Neuron (in vitro differentiated cells): ENCODE measurements around the gene TBC1D26.
"Not testable (repeated sequence)": the region's sequence is repeated elsewhere in the genome, so short reads cannot be mapped to it uniquely, and the experiment has no call there.

Experiments
- H2AFZ ChIP-seq: one replicate; pipeline ENCODE4 v1.6.1; 2013; ENCODE audit warnings: low read depth, mild to moderate bottlenecking, inconsistent platforms, low read length, moderate library complexity
- H3K27me3 ChIP-seq: one replicate; pipeline ENCODE4 v1.6.1; 2013; ENCODE audit warnings: low read length; ENCODE audit not compliant: insufficient read depth
- H3K36me3 ChIP-seq: one replicate; pipeline ENCODE4 v1.6.1; 2013; ENCODE audit warnings: low read length; ENCODE audit not compliant: insufficient read depth
- H3K4me1 ChIP-seq: one replicate; pipeline ENCODE4 v1.6.1; 2013; ENCODE audit warnings: low read length; ENCODE audit not compliant: insufficient read depth
- H3K4me3 ChIP-seq: 2 replicates; pipeline ENCODE4 v1.5.1; 2013; ENCODE audit warnings: mild to moderate bottlenecking, low read length, moderate library complexity
- H3K9me3 ChIP-seq: one replicate; pipeline ENCODE4 v1.6.1; 2013; ENCODE audit warnings: low read length

The TBC1D26 gene

GRCh38 chr17:15736578-15736977 lies 4.5 kb downstream of the TBC1D26 start:
- H3K36me3 ChIP-seq, H3K4me3 ChIP-seq, H3K4me1 ChIP-seq, H3K9me3 ChIP-seq, H2AFZ ChIP-seq, H3K27me3 ChIP-seq: not testable (repeated sequence)

DNA sequence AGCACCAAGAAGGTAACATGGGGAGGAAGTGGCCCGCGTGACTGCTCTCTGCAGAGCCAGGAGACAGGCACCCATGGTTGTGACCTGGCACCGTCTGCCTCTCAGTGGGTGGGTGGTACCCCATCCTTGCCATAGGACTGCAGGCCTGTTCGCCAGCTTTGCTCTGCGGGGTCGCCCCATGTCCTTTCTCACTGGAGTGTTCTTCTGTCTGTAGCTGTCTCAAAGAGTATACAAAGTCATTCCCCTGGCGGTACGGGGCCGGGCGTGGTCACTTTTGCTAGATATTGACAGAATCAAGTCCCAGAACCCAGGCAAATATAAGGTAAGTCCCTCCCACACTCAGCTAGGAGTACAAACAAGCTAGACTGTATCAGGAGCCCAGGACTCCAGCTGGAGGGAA lies 6.0 kb downstream of the TBC1D26 start:
- Histone ChIP-seq H3K4me3 (no peak overlapping the region), H3K27me3 (no peaks in the 10 kb centered on the region), H3K4me1 (no peaks in the 10 kb centered on the region), H3K9me3 (peaks cover 1% of the 10 kb centered on the region), H2AFZ (no peak overlapping the region), H3K36me3 (no peaks in the 10 kb centered on the region)

GRCh38 chr17:15739259-15739658 lies 7.2 kb downstream of the TBC1D26 start:
- not testable (repeated sequence) for H3K4me3 ChIP-seq, H3K27me3 ChIP-seq, H3K36me3 ChIP-seq, H3K9me3 ChIP-seq, H3K4me1 ChIP-seq, H2AFZ ChIP-seq

- H3K27me3 ChIP-seq = not testable (repeated sequence)
Observed at GRCh38 chr17:15740041-15740440, 8.0 kb downstream of the TBC1D26 start.

DNA sequence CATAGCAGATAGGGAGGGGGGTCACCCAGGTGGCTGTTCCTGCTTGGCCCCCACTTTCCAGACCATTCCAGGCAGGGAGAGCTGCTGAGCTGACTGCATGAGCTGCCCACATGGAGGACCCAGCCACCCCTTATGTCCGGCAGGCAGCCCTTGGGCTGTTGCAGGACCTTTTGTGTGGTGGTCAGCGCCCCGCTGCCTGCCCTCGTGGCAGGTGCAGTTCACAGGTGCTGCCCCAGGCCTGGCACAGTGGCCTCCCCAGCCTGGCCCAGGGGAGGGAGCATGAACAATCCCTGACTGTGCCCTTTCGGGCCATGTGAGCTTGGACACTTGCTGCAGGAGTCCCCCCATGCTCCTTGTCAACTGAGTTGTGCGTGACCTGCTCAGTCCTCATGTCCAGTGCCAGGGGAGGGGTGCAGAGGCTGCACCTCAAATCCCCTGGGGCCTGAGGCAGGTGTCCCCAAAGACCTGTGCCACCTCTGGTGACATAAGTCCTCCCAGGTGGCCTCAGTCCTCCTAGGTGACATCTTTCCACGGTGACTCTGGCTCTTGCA lies 8.6 kb downstream of the TBC1D26 start:
- Histone ChIP-seq H3K36me3 (no peaks in the 10 kb centered on the region), H3K9me3 (no peaks in the 10 kb centered on the region), H3K4me3 (no peak overlapping the region), H2AFZ (no peak overlapping the region), H3K4me1 (peaks cover 6% of the 10 kb centered on the region), H3K27me3 (no peaks in the 10 kb centered on the region)

More at GRCh38 chr17:15740041-15740440, 8.0 kb downstream of the TBC1D26 start:
- not testable (repeated sequence) for H3K4me1 ChIP-seq, H3K36me3 ChIP-seq, H2AFZ ChIP-seq, H3K4me3 ChIP-seq, H3K9me3 ChIP-seq

DNA sequence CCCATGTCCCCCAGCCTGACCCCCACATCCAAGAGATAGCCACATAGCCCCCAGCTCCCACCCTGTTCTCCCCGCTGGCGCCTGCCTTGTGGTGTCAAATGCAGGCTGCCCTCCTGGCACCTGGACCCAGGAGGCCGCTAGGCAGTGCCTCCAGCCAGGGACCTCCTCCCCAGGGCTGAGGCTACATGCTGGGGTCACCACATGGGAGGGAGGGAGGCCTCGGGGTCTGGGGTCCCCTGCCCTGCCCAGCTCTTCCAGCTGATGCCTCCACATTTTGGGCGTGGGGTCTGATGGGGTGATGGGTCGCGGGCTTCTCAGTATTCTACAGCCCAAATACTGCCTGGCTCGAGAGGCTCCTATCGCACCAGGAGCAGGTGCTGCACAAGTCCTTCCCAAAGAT lies 9.5 kb downstream of the TBC1D26 start:
- no peaks in the 10 kb centered on the region for H3K27me3 ChIP-seq
- peaks cover 6% of the 10 kb centered on the region for H3K4me1 ChIP-seq
- H2AFZ ChIP-seq = no peak overlapping the region
- H3K4me3 ChIP-seq = no peak overlapping the region
- no peaks in the 10 kb centered on the region for H3K9me3 ChIP-seq
- H3K36me3 ChIP-seq = no peaks in the 10 kb centered on the region

DNA sequence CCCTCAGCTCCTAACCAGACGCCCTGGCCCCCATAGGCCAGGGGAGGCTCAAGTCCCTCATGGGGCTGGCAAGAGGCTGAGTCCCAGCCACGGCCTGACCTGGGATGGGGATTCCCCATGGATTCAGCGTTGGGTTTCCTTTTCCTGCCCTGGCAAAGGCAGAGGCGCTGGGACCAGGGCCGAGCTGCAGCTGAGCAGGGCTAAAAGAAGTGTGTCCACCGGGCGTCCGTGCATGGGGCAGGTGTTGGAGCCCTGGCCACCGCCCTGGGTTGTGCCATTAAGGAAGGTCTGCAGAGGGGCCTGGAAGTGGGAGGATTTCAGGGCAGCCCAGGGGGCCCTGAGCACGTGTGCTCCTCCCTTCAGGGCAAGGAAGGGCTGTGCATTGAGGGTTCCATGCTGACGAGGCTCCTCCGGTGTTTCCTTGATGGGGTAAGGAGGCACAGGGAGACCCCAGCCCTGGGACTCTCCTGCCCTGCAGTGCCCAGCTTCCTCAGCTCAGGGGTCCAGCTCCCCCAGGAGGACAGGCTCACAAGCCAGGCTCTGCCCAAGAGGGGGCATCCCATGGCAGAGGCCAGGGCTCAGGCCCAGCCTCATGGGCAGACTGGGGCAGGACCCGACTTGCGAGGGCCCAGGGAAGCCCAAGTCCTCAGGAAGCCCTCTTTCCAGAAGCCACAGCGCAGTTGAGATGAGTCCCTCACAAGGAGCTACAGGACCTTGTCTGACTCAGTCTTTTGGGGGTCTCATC lies 10.1 kb downstream of the TBC1D26 start:
- Histone ChIP-seq H3K27me3 (no peaks in the 10 kb centered on the region), H3K9me3 (no peaks in the 10 kb centered on the region), H3K4me1 (peaks cover 6% of the 10 kb centered on the region), H3K4me3 (no peak overlapping the region), H2AFZ (no peak overlapping the region), H3K36me3 (no peaks in the 10 kb centered on the region)

- H3K27me3 ChIP-seq = no peaks in the 10 kb centered on the region
- no peak overlapping the region for H2AFZ ChIP-seq
- no peaks in the 10 kb centered on the region for H3K36me3 ChIP-seq
- H3K4me1 ChIP-seq = peaks cover 6% of the 10 kb centered on the region
- H3K4me3 ChIP-seq = no peak overlapping the region
- no peaks in the 10 kb centered on the region for H3K9me3 ChIP-seq
Observed at GRCh38 chr17:15742921-15743320, 10.8 kb downstream of the TBC1D26 start.

- H3K36me3 ChIP-seq = no peaks in the 10 kb centered on the region
- H3K4me1 ChIP-seq = peaks cover 6% of the 10 kb centered on the region
- H3K9me3 ChIP-seq = no peaks in the 10 kb centered on the region
- H3K4me3 ChIP-seq = no peak overlapping the region
- no peak overlapping the region for H2AFZ ChIP-seq
- no peaks in the 10 kb centered on the region for H3K27me3 ChIP-seq
Observed at GRCh38 chr17:15744074-15744676, 12.1 kb downstream of the TBC1D26 start.

DNA sequence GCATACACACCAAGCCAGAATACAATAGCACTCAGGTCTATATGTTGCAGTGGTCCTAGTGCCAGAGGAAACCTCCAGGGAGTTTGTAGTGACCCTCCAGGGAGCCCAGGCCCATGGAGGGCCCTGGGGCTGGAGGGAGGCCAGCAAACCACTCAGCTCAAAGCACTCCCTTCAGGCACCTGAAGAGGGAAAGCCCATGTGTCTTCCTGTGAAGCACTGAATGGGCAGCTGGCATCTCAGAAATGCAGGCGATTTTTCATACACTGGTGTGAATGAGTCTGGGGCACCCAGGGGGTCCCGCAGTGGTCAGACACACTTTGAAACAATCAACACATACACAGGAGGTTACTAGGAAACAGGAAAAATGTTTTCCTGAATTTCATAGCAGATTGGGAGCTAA lies 12.8 kb downstream of the TBC1D26 start:
- Histone ChIP-seq H3K4me1 (peaks cover 6% of the 10 kb centered on the region), H3K9me3 (no peaks in the 10 kb centered on the region), H3K27me3 (no peaks in the 10 kb centered on the region), H3K4me3 (no peak overlapping the region), H3K36me3 (no peaks in the 10 kb centered on the region), H2AFZ (no peak overlapping the region)

DNA sequence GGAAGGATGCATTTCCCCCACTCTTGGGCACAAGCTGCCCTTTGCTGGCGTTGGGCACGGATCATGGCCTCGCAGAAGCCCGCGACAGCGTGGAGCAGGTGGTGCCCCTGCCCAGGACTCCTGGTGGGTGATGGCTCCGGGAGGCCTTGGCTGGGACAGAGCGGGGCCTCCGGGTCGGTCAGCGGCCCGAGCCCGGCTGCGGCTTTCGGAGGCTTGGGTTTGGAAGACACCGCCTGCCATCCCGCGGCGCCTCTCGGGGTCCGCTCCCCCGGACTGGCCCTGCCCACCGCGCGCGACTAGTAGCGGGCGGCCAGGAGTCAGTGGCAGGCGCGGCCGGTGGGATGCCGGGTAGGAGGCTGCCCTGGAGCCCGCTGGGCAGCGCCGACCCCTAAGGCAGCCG lies 17.3 kb downstream of the TBC1D26 start:
- not testable (repeated sequence) for H3K27me3 ChIP-seq, H3K9me3 ChIP-seq, H3K4me1 ChIP-seq, H2AFZ ChIP-seq, H3K4me3 ChIP-seq, H3K36me3 ChIP-seq

- H3K9me3 ChIP-seq, H3K36me3 ChIP-seq, H3K27me3 ChIP-seq, H3K4me1 ChIP-seq, H2AFZ ChIP-seq, H3K4me3 ChIP-seq: not testable (repeated sequence)
Observed at GRCh38 chr17:15768865-15769533, 36.9 kb downstream of the TBC1D26 start.

DNA sequence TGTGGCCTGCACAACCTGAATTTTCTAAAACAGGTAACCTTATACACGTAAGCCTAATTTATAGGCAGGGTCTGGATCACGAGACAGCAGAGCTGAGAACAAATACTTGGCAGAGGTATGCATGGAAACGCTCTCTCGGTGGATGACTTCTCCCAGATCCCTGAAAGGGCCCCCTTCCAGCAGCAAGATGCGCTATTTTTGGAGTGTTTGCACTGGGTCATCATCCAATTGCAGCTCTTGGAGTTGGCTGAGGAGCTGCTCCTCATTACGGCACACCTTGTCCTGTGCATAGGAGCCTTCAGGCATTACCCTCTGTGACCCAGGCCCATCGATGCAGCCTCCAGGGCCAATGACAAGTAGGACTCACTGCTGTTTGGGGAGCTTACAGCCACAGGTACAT lies 38.6 kb downstream of the TBC1D26 start:
- H2AFZ ChIP-seq, H3K36me3 ChIP-seq, H3K9me3 ChIP-seq, H3K27me3 ChIP-seq, H3K4me3 ChIP-seq, H3K4me1 ChIP-seq: not testable (repeated sequence)
